ENCODE data around the gene SLC22A1.
"Not testable (repeated sequence)": the region's sequence is repeated elsewhere in the genome, so short reads cannot be mapped to it uniquely, and the experiment has no call there.

Gene SLC22A1

GRCh38 chr6:160106010-160106409, 15.6 kb upstream of the SLC22A1 start:
- no peaks in the 10 kb centered on the region for H3K4me1 ChIP-seq (ENCODE audit: control insufficient read depth in 2 of 2, insufficient read depth in 2 of 2, low read length in 2 of 2)
- no peaks in the 10 kb centered on the region for H3K9me3 ChIP-seq (ENCODE audit: control insufficient read depth in 2 of 2, low read length in 2 of 2)
- H3K9ac ChIP-seq (ENCODE audit: low read depth in 1 of 2, low read length in 2 of 2) = no peak overlapping the region
- no peak overlapping the region for H3K4me3 ChIP-seq (ENCODE audit: low read length in 2 of 2)
- H3K27ac ChIP-seq (ENCODE audit: low read depth in 2 of 2, low read length in 2 of 2) = no peak overlapping the region
- peaks cover 43 to 47% of the 10 kb centered on the region in 2 donors for H3K36me3 ChIP-seq (ENCODE audit: control insufficient read depth in 2 of 2, insufficient read depth in 2 of 2, low read length in 2 of 2)
- H3K27me3 ChIP-seq (ENCODE audit: control insufficient read depth in 2 of 2, insufficient read depth in 2 of 2, low read length in 2 of 2) = no peaks in the 10 kb centered on the region

GRCh38 chr6:160106701-160107100, 14.9 kb upstream of the SLC22A1 start:
- H3K27ac ChIP-seq (ENCODE audit: low read depth in 2 of 2, low read length in 2 of 2) = no peak overlapping the region
- H3K4me1 ChIP-seq (ENCODE audit: control insufficient read depth in 2 of 2, insufficient read depth in 2 of 2, low read length in 2 of 2) = no peaks in the 10 kb centered on the region
- no peaks in the 10 kb centered on the region for H3K27me3 ChIP-seq (ENCODE audit: control insufficient read depth in 2 of 2, insufficient read depth in 2 of 2, low read length in 2 of 2)
- no peak overlapping the region for H3K9ac ChIP-seq (ENCODE audit: low read depth in 1 of 2, low read length in 2 of 2)
- H3K9me3 ChIP-seq (ENCODE audit: control insufficient read depth in 2 of 2, low read length in 2 of 2) = no peaks in the 10 kb centered on the region
- no peak overlapping the region for H3K4me3 ChIP-seq (ENCODE audit: low read length in 2 of 2)
- peaks cover 36 to 43% of the 10 kb centered on the region in 2 donors for H3K36me3 ChIP-seq (ENCODE audit: control insufficient read depth in 2 of 2, insufficient read depth in 2 of 2, low read length in 2 of 2)

- H3K4me3 ChIP-seq (ENCODE audit: low read length in 2 of 2) = no peak overlapping the region
- no peaks in the 10 kb centered on the region for H3K27me3 ChIP-seq (ENCODE audit: control insufficient read depth in 2 of 2, insufficient read depth in 2 of 2, low read length in 2 of 2)
- H3K27ac ChIP-seq (ENCODE audit: low read depth in 2 of 2, low read length in 2 of 2) = no peak overlapping the region
- no peaks in the 10 kb centered on the region for H3K4me1 ChIP-seq (ENCODE audit: control insufficient read depth in 2 of 2, insufficient read depth in 2 of 2, low read length in 2 of 2)
- H3K36me3 ChIP-seq (ENCODE audit: control insufficient read depth in 2 of 2, insufficient read depth in 2 of 2, low read length in 2 of 2) = peaks cover 25 to 36% of the 10 kb centered on the region in 2 donors
- H3K9ac ChIP-seq (ENCODE audit: low read depth in 1 of 2, low read length in 2 of 2) = no peak overlapping the region
- no peaks in the 10 kb centered on the region for H3K9me3 ChIP-seq (ENCODE audit: control insufficient read depth in 2 of 2, low read length in 2 of 2)
Observed at GRCh38 chr6:160108077-160108476, 13.5 kb upstream of the SLC22A1 start.

GRCh38 chr6:160110586-160111123, 11.0 kb upstream of the SLC22A1 start:
- Histone ChIP-seq H3K9me3 (ENCODE audit: control insufficient read depth in 2 of 2, low read length in 2 of 2) (no peaks in the 10 kb centered on the region), H3K4me1 (ENCODE audit: control insufficient read depth in 2 of 2, insufficient read depth in 2 of 2, low read length in 2 of 2) (no peaks in the 10 kb centered on the region), H3K27ac (ENCODE audit: low read depth in 2 of 2, low read length in 2 of 2) (no peak overlapping the region), H3K4me3 (ENCODE audit: low read length in 2 of 2) (no peak overlapping the region), H3K27me3 (ENCODE audit: control insufficient read depth in 2 of 2, insufficient read depth in 2 of 2, low read length in 2 of 2) (no peaks in the 10 kb centered on the region), H3K36me3 (ENCODE audit: control insufficient read depth in 2 of 2, insufficient read depth in 2 of 2, low read length in 2 of 2) (peaks cover 4 to 15% of the 10 kb centered on the region in 2 donors), H3K9ac (ENCODE audit: low read depth in 1 of 2, low read length in 2 of 2) (no peak overlapping the region)

- Histone ChIP-seq H3K4me3 (ENCODE audit: low read length in 2 of 2) (no peak overlapping the region), H3K36me3 (ENCODE audit: control insufficient read depth in 2 of 2, insufficient read depth in 2 of 2, low read length in 2 of 2) (peaks cover 3 to 13% of the 10 kb centered on the region in 2 donors), H3K27ac (ENCODE audit: low read depth in 2 of 2, low read length in 2 of 2) (no peak overlapping the region)
Observed at GRCh38 chr6:160111806-160112205, 9.8 kb upstream of the SLC22A1 start.

GRCh38 chr6:160112628-160113299, 8.9 kb upstream of the SLC22A1 start:
- Histone ChIP-seq H3K9me3 (ENCODE audit: control insufficient read depth in 2 of 2, low read length in 2 of 2) (no peaks in the 10 kb centered on the region), H3K4me1 (ENCODE audit: control insufficient read depth in 2 of 2, insufficient read depth in 2 of 2, low read length in 2 of 2) (no peaks in the 10 kb centered on the region), H3K27me3 (ENCODE audit: control insufficient read depth in 2 of 2, insufficient read depth in 2 of 2, low read length in 2 of 2) (no peaks in the 10 kb centered on the region), H3K9ac (ENCODE audit: low read depth in 1 of 2, low read length in 2 of 2) (no peak overlapping the region), H3K4me3 (ENCODE audit: low read length in 2 of 2) (no peak overlapping the region), H3K27ac (ENCODE audit: low read depth in 2 of 2, low read length in 2 of 2) (no peak overlapping the region), H3K36me3 (ENCODE audit: control insufficient read depth in 2 of 2, insufficient read depth in 2 of 2, low read length in 2 of 2) (peaks cover 4 to 12% of the 10 kb centered on the region in 2 donors)

More at GRCh38 chr6:160111806-160112205, 9.8 kb upstream of the SLC22A1 start:
- Histone ChIP-seq H3K9me3 (ENCODE audit: control insufficient read depth in 2 of 2, low read length in 2 of 2) (no peaks in the 10 kb centered on the region), H3K9ac (ENCODE audit: low read depth in 1 of 2, low read length in 2 of 2) (no peak overlapping the region), H3K4me1 (ENCODE audit: control insufficient read depth in 2 of 2, insufficient read depth in 2 of 2, low read length in 2 of 2) (no peaks in the 10 kb centered on the region), H3K27me3 (ENCODE audit: control insufficient read depth in 2 of 2, insufficient read depth in 2 of 2, low read length in 2 of 2) (no peaks in the 10 kb centered on the region)

GRCh38 chr6:160114536-160114935, 7.1 kb upstream of the SLC22A1 start:
- peaks cover 5 to 11% of the 10 kb centered on the region in 2 donors for H3K36me3 ChIP-seq (ENCODE audit: control insufficient read depth in 2 of 2, insufficient read depth in 2 of 2, low read length in 2 of 2)
- not testable (repeated sequence) for H3K9ac ChIP-seq (ENCODE audit: low read depth in 1 of 2, low read length in 2 of 2); H3K4me3 ChIP-seq (ENCODE audit: low read length in 2 of 2); H3K4me1 ChIP-seq (ENCODE audit: control insufficient read depth in 2 of 2, insufficient read depth in 2 of 2, low read length in 2 of 2); H3K27ac ChIP-seq (ENCODE audit: low read depth in 2 of 2, low read length in 2 of 2); H3K27me3 ChIP-seq (ENCODE audit: control insufficient read depth in 2 of 2, insufficient read depth in 2 of 2, low read length in 2 of 2); H3K9me3 ChIP-seq (ENCODE audit: control insufficient read depth in 2 of 2, low read length in 2 of 2)

- no peak overlapping the region for H3K27ac ChIP-seq (ENCODE audit: low read depth in 2 of 2, low read length in 2 of 2)
- no peak overlapping the region for H3K9ac ChIP-seq (ENCODE audit: low read depth in 1 of 2, low read length in 2 of 2)
- H3K36me3 ChIP-seq (ENCODE audit: control insufficient read depth in 2 of 2, insufficient read depth in 2 of 2, low read length in 2 of 2) = peaks cover 5 to 8% of the 10 kb centered on the region in 2 donors
- no peaks in the 10 kb centered on the region for H3K4me1 ChIP-seq (ENCODE audit: control insufficient read depth in 2 of 2, insufficient read depth in 2 of 2, low read length in 2 of 2)
- H3K9me3 ChIP-seq (ENCODE audit: control insufficient read depth in 2 of 2, low read length in 2 of 2) = no peaks in the 10 kb centered on the region
- no peaks in the 10 kb centered on the region for H3K27me3 ChIP-seq (ENCODE audit: control insufficient read depth in 2 of 2, insufficient read depth in 2 of 2, low read length in 2 of 2)
- no peak overlapping the region for H3K4me3 ChIP-seq (ENCODE audit: low read length in 2 of 2)
Observed at GRCh38 chr6:160115421-160115820, 6.2 kb upstream of the SLC22A1 start.

- Histone ChIP-seq H3K27ac (ENCODE audit: low read depth in 2 of 2, low read length in 2 of 2) (no peak overlapping the region), H3K4me1 (ENCODE audit: control insufficient read depth in 2 of 2, insufficient read depth in 2 of 2, low read length in 2 of 2) (no peaks in the 10 kb centered on the region), H3K36me3 (ENCODE audit: control insufficient read depth in 2 of 2, insufficient read depth in 2 of 2, low read length in 2 of 2) (peaks cover 5 to 7% of the 10 kb centered on the region in 2 donors), H3K27me3 (ENCODE audit: control insufficient read depth in 2 of 2, insufficient read depth in 2 of 2, low read length in 2 of 2) (no peaks in the 10 kb centered on the region), H3K9ac (ENCODE audit: low read depth in 1 of 2, low read length in 2 of 2) (no peak overlapping the region), H3K9me3 (ENCODE audit: control insufficient read depth in 2 of 2, low read length in 2 of 2) (no peaks in the 10 kb centered on the region), H3K4me3 (ENCODE audit: low read length in 2 of 2) (no peak overlapping the region)
Observed at GRCh38 chr6:160116411-160116810, 5.2 kb upstream of the SLC22A1 start.

GRCh38 chr6:160117137-160117536, 4.5 kb upstream of the SLC22A1 start:
- Histone ChIP-seq H3K27me3 (ENCODE audit: control insufficient read depth in 2 of 2, insufficient read depth in 2 of 2, low read length in 2 of 2) (no peaks in the 10 kb centered on the region), H3K36me3 (ENCODE audit: control insufficient read depth in 2 of 2, insufficient read depth in 2 of 2, low read length in 2 of 2) (peaks cover 5 to 7% of the 10 kb centered on the region in 2 donors), H3K27ac (ENCODE audit: low read depth in 2 of 2, low read length in 2 of 2) (no peak overlapping the region), H3K4me1 (ENCODE audit: control insufficient read depth in 2 of 2, insufficient read depth in 2 of 2, low read length in 2 of 2) (no peaks in the 10 kb centered on the region), H3K9me3 (ENCODE audit: control insufficient read depth in 2 of 2, low read length in 2 of 2) (no peaks in the 10 kb centered on the region), H3K9ac (ENCODE audit: low read depth in 1 of 2, low read length in 2 of 2) (no peak overlapping the region), H3K4me3 (ENCODE audit: low read length in 2 of 2) (no peak overlapping the region)
